LNCAP (cell line): Measurements from ENCODE around the gene QSOX2.

ENCODE experiments used
- CTCF ChIP-seq: fragments of 450-650 bp; IDR thresholded peaks from 2 replicates; pipeline ENCODE4 v1.5.1; 2017; ENCODE audit warnings: mild to moderate bottlenecking

Gene QSOX2

GRCh38 chr9:136267261-136268111, 21.9 kb upstream of the QSOX2 start:
- peak; percentile 32; the same call in 1 of the 2 replicates for TF ChIP-seq CTCF

- no peak for TF ChIP-seq CTCF
Measured at GRCh38 chr9:136265561-136266355, 20.1 kb upstream of the QSOX2 start.

- TF ChIP-seq CTCF: no peak
Measured at GRCh38 chr9:136264441-136265405, 19.1 kb upstream of the QSOX2 start.

GRCh38 chr9:136264031-136264430, 18.4 kb upstream of the QSOX2 start:
- no peak for TF ChIP-seq CTCF

- no peak for TF ChIP-seq CTCF
Measured at GRCh38 chr9:136262671-136263178, 17.1 kb upstream of the QSOX2 start.

- TF ChIP-seq CTCF: no peak
Measured at GRCh38 chr9:136261686-136262430, 16.2 kb upstream of the QSOX2 start.
